Esophagus muscularis mucosa (tissue), 4 donors: Measurements from ENCODE around the gene KLHL29. TPM values are rescaled to one million over a fixed set of nuclear protein-coding genes. Genes with fewer than 3 reads are reported as not detected.
"Not testable (repeated sequence)": the region's sequence is repeated elsewhere in the genome, so short reads cannot be mapped to it uniquely, and the experiment has no call there.

ENCODE experiments used
- DNase-seq: peaks from one replicate; pipeline ENCODE4 v3.0.0-alpha.2; 2017; ENCODE audit errors: extremely low spot score
- H3K27ac ChIP-seq, 4 donors: fragments of 200-600 bp; sonication (generic); replicated peaks in 1 of 4; 1 replicate in 3 of 4; 2 replicates in 1 of 4; pipeline ENCODE4 v1.5.1; 2016 to 2019; ENCODE audit warnings: mild to moderate bottlenecking in 1 of 4
- H3K27me3 ChIP-seq, 4 donors: fragments of 200-600 bp; sonication (generic); one replicate each; pipeline versions ENCODE4 v1.5.1 to v1.6.0; 2016 to 2019
- H3K36me3 ChIP-seq, 4 donors: fragments of 200-600 bp; sonication (generic); one replicate each; pipeline ENCODE4 v1.5.1; 2016 to 2019
- H3K4me1 ChIP-seq, 4 donors: fragments of 200-600 bp; sonication (generic); one replicate each; pipeline ENCODE4 v1.5.1; 2016 to 2019
- H3K4me3 ChIP-seq, 4 donors: fragments of 200-600 bp; sonication (generic); 1 replicate in 2 of 4; 2 replicates in 2 of 4; pipeline ENCODE4 v1.5.1; 2016 to 2019; ENCODE audit warnings: mild to moderate bottlenecking in 4 of 4, moderate library complexity in 1 of 4
- H3K9me3 ChIP-seq, 4 donors: fragments of 200-600 bp; sonication (generic); 1 replicate in 3 of 4; 2 replicates in 1 of 4; pipeline ENCODE4 v1.5.1; 2016 to 2019
- CTCF ChIP-seq, 3 experiments: fragments of 200-600 bp in 2 of 3; fragments of 450-650 bp in 1 of 3; sonication (generic) in 2 of 3; IDR thresholded peaks; one replicate each; pipeline ENCODE4 v1.5.1; 2017 to 2019; ENCODE audit warnings: antibody characterized with exemption in 3 of 3, mild to moderate bottlenecking in 2 of 3, moderate library complexity in 1 of 3
- EP300 ChIP-seq: sonication (generic); formaldehyde crosslinking; IDR thresholded peaks from one replicate; pipeline ENCODE4 v1.6.1; 2017; ENCODE audit warnings: antibody characterized with exemption
- POLR2A ChIP-seq: fragments of 450-650 bp; IDR thresholded peaks from one replicate; pipeline ENCODE4 v1.6.1; 2017; ENCODE audit warnings: antibody characterized with exemption, moderate library complexity, mild to moderate bottlenecking, low read depth
- POLR2AphosphoS5 ChIP-seq, 2 donors: sonication (generic); formaldehyde crosslinking; IDR thresholded peaks; one replicate each; pipeline ENCODE4 v1.6.1; 2017; ENCODE audit warnings: antibody characterized with exemption in 2 of 2
- whole genome bisulfite sequencing: methylation state at CpG from one replicate; pipeline ENCODE4 v1.1.5; 2018; 5-methylcytosine and 5-hydroxymethylcytosine counted together
- intact Hi-C: fragments of 100-400 bp; cut with DNase I; formaldehyde crosslinking; loops from one replicate; pipeline ENCODE4 v1.15.1; 2023
- total RNA-seq, 4 donors: library from RNA; depleted of rRNA; stranded (reverse); fragments of >200 nt; gene quantifications; one replicate each; pipeline versions ENCODE4 v1.1.0 to v1.2.1, GENCODE V29; 2016

The KLHL29 gene
- total RNA-seq, 4 donors from 2014 or later, result 22.0 to 26.1 (median 23.4) TPM

GRCh38 chr2:23734416-23734815, 349.4 kb downstream of the KLHL29 start:
- peaks cover 0 to 24% (median 10%) of the 10 kb centered on the region in 4 donors for H3K36me3 ChIP-seq
- no peaks in the 10 kb centered on the region for H3K4me1 ChIP-seq
- H3K9me3 ChIP-seq, result no peaks in the 10 kb centered on the region
- DNase-seq, result no peak
- TF ChIP-seq POLR2AphosphoS5 (IDR thresholded peaks at IDR 0.05), result no peak
- TF ChIP-seq CTCF (IDR thresholded peaks at IDR 0.05), result no peak
- no peak for TF ChIP-seq POLR2A
- no peak for TF ChIP-seq EP300
- 79% methylated on average over 3 of the region's 3 CpGs for WGBS
- H3K27ac ChIP-seq, result no peak overlapping the region
- no peak overlapping the region for H3K4me3 ChIP-seq
- intact Hi-C loops, result no loop called here
- no peaks in the 10 kb centered on the region for H3K27me3 ChIP-seq

GRCh38 chr2:23736783-23737182, 351.8 kb downstream of the KLHL29 start:
- H3K36me3 ChIP-seq, result peaks cover 0 to 24% (median 10%) of the 10 kb centered on the region in 4 donors
- H3K27me3 ChIP-seq, H3K9me3 ChIP-seq, H3K4me3 ChIP-seq, intact Hi-C loops, H3K27ac ChIP-seq, DNase-seq, H3K4me1 ChIP-seq: not testable (repeated sequence)
- WGBS, result 98% methylated on average over 8 of the region's 9 CpGs

DNA sequence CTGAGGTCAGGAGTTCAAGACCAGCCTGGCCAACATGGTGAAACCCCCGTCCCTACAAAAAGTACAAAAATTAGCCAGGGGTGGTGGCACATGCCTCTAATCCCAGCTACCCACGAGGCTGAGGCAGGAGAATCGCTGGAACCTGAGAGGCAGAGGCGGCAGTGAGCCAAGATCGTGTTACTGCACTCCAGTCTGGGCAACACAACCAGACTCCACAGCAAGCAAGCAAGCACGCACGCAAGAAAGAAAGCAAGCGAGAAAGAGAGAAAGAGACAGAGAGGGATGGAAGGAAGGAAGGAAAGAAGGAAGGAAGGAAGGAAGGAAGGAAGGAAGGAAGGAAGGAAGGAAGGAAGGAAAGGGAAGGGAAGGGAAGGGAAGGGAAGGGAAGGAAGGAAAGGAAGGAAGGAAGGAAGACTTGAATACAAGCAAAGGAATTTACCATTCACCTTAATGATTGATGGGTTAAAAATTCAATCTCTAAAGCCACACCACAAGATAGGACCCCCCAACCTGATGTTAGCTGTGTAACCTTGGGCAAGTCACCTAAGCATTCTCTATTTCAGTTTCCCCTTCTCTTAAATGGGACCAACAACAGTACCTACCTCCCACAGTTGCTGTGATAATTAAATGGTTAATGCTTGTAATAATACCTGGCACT, 360.2 kb downstream of the KLHL29 start:
- no peak for DNase-seq
- Histone ChIP-seq H3K27ac (peak overlapping the region in 2 of 4 donors; percentile 48 to 55), H3K36me3 (no peaks in the 10 kb centered on the region), H3K4me3 (no peak overlapping the region), H3K9me3 (no peaks in the 10 kb centered on the region), H3K4me1 (peaks cover 14 to 35% (median 21%) of the 10 kb centered on the region in 4 donors), H3K27me3 (no peaks in the 10 kb centered on the region)
- intact Hi-C loops, result no loop called here
- 98% methylated on average over 8 of the region's 8 CpGs for WGBS
- TF ChIP-seq POLR2A, result no peak
- no peak for TF ChIP-seq EP300
- no peak for TF ChIP-seq POLR2AphosphoS5 (IDR thresholded peaks at IDR 0.05)
- TF ChIP-seq CTCF (IDR thresholded peaks at IDR 0.05), result no peak

DNA sequence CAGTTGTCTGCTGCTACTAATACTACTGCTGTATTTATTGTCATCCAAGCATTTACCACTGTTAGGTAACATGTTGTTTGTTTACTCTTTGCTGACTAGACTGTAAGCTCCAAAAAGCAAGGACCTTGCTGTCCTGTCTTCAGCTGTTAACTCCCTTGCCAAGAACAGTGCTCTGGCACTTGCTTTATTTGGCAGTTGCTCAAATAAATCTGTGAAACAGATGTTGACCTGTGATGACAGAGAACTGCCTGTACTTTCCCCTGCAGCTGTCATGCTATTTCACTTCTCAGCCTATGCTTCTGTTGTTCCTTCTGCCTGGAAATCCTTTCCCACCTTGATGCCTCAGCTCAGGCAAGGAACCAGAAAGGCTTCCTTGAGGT, 360.7 kb downstream of the KLHL29 start:
- no peak overlapping the region for H3K4me3 ChIP-seq
- H3K9me3 ChIP-seq, result no peaks in the 10 kb centered on the region
- peaks cover 14 to 35% (median 21%) of the 10 kb centered on the region in 4 donors for H3K4me1 ChIP-seq
- H3K27ac ChIP-seq, result peak overlapping the region; percentile 20 to 55 (median 40)
- no peaks in the 10 kb centered on the region for H3K36me3 ChIP-seq
- TF ChIP-seq POLR2AphosphoS5 (IDR thresholded peaks at IDR 0.05) (peak; percentile 77 to 83), EP300 (peak; percentile 56), CTCF (IDR thresholded peaks at IDR 0.05) (no peak), POLR2A (no peak)
- intact Hi-C loops, result no loop called here
- no peak for DNase-seq
- no peaks in the 10 kb centered on the region for H3K27me3 ChIP-seq

- intact Hi-C loops, result no loop called here
- TF ChIP-seq CTCF (IDR thresholded peaks at IDR 0.05) (no peak), EP300 (no peak), POLR2A (no peak), POLR2AphosphoS5 (IDR thresholded peaks at IDR 0.05) (no peak)
- Histone ChIP-seq H3K9me3 (no peaks in the 10 kb centered on the region), H3K27me3 (no peaks in the 10 kb centered on the region), H3K4me1 (peaks cover 14 to 35% (median 21%) of the 10 kb centered on the region in 4 donors), H3K36me3 (peaks cover 0 to 4% (median 0%) of the 10 kb centered on the region in 4 donors), H3K4me3 (no peak overlapping the region), H3K27ac (peak overlapping the region; percentile 20 to 55 (median 40))
- DNase-seq, result no peak
- WGBS, result 53% methylated on average over 2 of the region's 2 CpGs
Measured at GRCh38 chr2:23746141-23746863, 361.3 kb downstream of the KLHL29 start.
